Loucy (cell line): ENCODE data around the gene GUCY1A1.
A peak's percentile ranks its signal among the peaks of the same experiment; 100 is the strongest.

Experiments used
- H2AFZ ChIP-seq: fragments of 200-600 bp; sonication (generic); 2 replicates; pipeline ENCODE4 v1.6.0; 2016; ENCODE audit warnings: antibody characterized with exemption, mild to moderate bottlenecking, low read length, moderate library complexity
- H3F3A ChIP-seq: fragments of 200-600 bp; 2 replicates; pipeline ENCODE4 v1.6.0; 2016; ENCODE audit warnings: antibody characterized with exemption, low read depth, mild to moderate bottlenecking
- H3K27me3 ChIP-seq: fragments of 200-600 bp; sonication (generic); 2 replicates; pipeline ENCODE4 v1.6.1; 2014; ENCODE audit warnings: low read length, mild to moderate bottlenecking; ENCODE audit not compliant: insufficient read depth, poor library complexity, severe bottlenecking
- H3K36me3 ChIP-seq: fragments of 200-600 bp; sonication (generic); 2 replicates; pipeline ENCODE4 v1.6.1; 2016; ENCODE audit warnings: low read length; ENCODE audit not compliant: insufficient read depth
- H3K4me1 ChIP-seq: fragments of 200-600 bp; sonication (generic); 2 replicates; pipeline ENCODE4 v1.5.1; 2014; ENCODE audit warnings: low read length, mild to moderate bottlenecking; ENCODE audit not compliant: insufficient read depth, poor library complexity, severe bottlenecking
- H3K4me2 ChIP-seq: fragments of 200-600 bp; sonication (generic); 2 replicates; pipeline ENCODE4 v1.6.0; 2014; ENCODE audit warnings: antibody characterized with exemption, low read length, low read depth, mild to moderate bottlenecking; ENCODE audit not compliant: poor library complexity, severe bottlenecking
- H3K4me3 ChIP-seq: fragments of 200-600 bp; sonication (generic); 2 replicates; pipeline ENCODE4 v1.5.1; 2014; ENCODE audit warnings: low read length, mild to moderate bottlenecking, mixed read lengths; ENCODE audit not compliant: poor library complexity, severe bottlenecking
- H3K79me2 ChIP-seq: fragments of 200-600 bp; sonication (generic); 2 replicates; pipeline ENCODE4 v1.6.1; 2014; ENCODE audit warnings: low read length; ENCODE audit not compliant: insufficient read depth
- H3K9ac ChIP-seq: fragments of 200-600 bp; sonication (generic); 2 replicates; pipeline ENCODE4 v1.6.0; 2014; ENCODE audit warnings: mild to moderate bottlenecking, low read depth, low read length, moderate library complexity; ENCODE audit not compliant: poor library complexity, severe bottlenecking
- H3K9me2 ChIP-seq: fragments of 200-600 bp; sonication (generic); replicated peaks from 2 replicates; pipeline ENCODE4 v1.6.1; 2016; ENCODE audit warnings: low read depth, low read length, mixed read lengths
- H3K9me3 ChIP-seq: fragments of 200-600 bp; sonication (generic); 2 replicates; pipeline ENCODE4 v1.6.1; 2014; ENCODE audit warnings: mild to moderate bottlenecking, antibody characterized with exemption, low read length, low read depth; ENCODE audit not compliant: insufficient read depth
- H4K20me1 ChIP-seq: fragments of 200-600 bp; sonication (generic); 2 replicates; pipeline ENCODE4 v1.6.0; 2014; ENCODE audit warnings: antibody characterized with exemption, low read length, mild to moderate bottlenecking; ENCODE audit not compliant: insufficient read depth, poor library complexity, severe bottlenecking
- EZH2phosphoT487 ChIP-seq: fragments of 200-600 bp; IDR thresholded peaks from 2 replicates; pipeline ENCODE4 v1.6.1; 2018; ENCODE audit warnings: antibody characterized with exemption, mild to moderate bottlenecking, moderate library complexity, borderline replicate concordance
- TF ChIP-seq, protein P1 (sequence below): fragments of 200-600 bp; sonication (generic); conservative IDR thresholded peaks from 2 replicates; pipeline ENCODE4 v1.5.1; 2014; ENCODE audit warnings: mild to moderate bottlenecking, antibody characterized with exemption, low read length

Gene GUCY1A1

DNA sequence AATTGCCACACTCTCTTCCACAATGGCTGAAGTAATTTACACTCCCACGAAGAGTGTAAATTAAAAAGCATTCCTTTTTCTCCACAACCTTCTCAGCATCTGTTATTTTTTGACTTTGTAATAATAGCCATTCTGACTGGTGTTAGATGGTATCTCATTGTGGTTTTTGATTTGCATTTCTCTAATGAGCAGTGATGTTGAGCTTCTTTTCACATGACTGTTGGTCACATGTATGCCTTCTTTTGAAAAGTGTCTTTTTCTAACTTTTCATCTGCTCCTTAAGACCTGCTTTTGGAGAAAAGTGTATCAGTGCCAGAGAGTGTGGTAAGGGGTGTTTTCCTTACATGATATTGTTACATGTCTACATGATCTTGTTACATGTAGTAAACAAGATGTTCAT, 25.7 kb downstream of the GUCY1A1 start:
- Histone ChIP-seq H4K20me1 (no peaks in the 10 kb centered on the region), H3K9me2 (no peaks in the 10 kb centered on the region), H3K36me3 (0 out of 2 replicates have a peak, but pooled peaks cover 3% of the 10 kb centered on the region), H3K9ac (no peak overlapping the region), H3K4me3 (no peak overlapping the region), H3K27me3 (no peaks in the 10 kb centered on the region), H2AFZ (no peak overlapping the region), H3F3A (no peaks in the 10 kb centered on the region), H3K4me1 (peaks cover 35% of the 10 kb centered on the region), H3K79me2 (no peaks in the 10 kb centered on the region), H3K9me3 (no peaks in the 10 kb centered on the region), H3K4me2 (peak overlapping the region; percentile 24)
- TF ChIP-seq, protein P1, sequence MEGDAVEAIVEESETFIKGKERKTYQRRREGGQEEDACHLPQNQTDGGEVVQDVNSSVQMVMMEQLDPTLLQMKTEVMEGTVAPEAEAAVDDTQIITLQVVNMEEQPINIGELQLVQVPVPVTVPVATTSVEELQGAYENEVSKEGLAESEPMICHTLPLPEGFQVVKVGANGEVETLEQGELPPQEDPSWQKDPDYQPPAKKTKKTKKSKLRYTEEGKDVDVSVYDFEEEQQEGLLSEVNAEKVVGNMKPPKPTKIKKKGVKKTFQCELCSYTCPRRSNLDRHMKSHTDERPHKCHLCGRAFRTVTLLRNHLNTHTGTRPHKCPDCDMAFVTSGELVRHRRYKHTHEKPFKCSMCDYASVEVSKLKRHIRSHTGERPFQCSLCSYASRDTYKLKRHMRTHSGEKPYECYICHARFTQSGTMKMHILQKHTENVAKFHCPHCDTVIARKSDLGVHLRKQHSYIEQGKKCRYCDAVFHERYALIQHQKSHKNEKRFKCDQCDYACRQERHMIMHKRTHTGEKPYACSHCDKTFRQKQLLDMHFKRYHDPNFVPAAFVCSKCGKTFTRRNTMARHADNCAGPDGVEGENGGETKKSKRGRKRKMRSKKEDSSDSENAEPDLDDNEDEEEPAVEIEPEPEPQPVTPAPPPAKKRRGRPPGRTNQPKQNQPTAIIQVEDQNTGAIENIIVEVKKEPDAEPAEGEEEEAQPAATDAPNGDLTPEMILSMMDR, result no peak
- no peak for TF ChIP-seq EZH2phosphoT487

DNA sequence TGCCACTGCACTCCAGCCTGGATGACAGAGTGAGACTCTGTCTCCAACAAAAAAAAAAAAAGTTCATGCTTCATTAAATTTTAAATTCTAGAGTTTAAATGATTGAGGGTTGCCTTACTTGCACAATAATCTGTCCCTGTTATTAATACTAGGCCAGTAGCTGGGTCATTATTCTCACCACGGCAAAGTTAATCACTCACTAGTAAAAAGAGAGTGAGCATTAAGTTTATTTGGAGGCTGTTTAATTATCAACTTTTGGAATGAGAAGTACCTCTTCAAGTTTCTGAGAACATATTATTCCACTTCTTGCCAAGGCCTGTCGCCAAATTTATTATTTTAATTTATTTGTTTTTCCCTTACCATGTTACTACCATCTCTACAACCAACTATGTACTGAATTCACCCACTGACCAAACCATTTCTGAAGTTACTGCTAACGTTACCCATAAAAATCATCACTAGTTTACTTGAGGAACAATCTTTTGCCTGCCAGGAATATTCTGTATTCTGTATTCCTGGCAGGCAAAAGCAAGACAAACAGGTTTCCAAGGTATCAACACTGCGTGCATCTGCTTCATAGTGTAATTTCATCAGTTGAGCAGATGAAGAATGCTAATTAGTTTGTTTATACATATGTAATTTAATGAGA, 26.5 kb downstream of the GUCY1A1 start:
- H4K20me1 ChIP-seq, result no peaks in the 10 kb centered on the region
- no peak overlapping the region for H2AFZ ChIP-seq
- no peaks in the 10 kb centered on the region for H3K79me2 ChIP-seq
- H3F3A ChIP-seq, result no peaks in the 10 kb centered on the region
- H3K9me2 ChIP-seq, result no peaks in the 10 kb centered on the region
- no peak overlapping the region for H3K4me2 ChIP-seq
- H3K27me3 ChIP-seq, result no peaks in the 10 kb centered on the region
- no peak overlapping the region for H3K4me3 ChIP-seq
- H3K9ac ChIP-seq, result no peak overlapping the region
- peaks cover 35% of the 10 kb centered on the region for H3K4me1 ChIP-seq
- H3K36me3 ChIP-seq, result peaks cover 11% of the 10 kb centered on the region; the same call in 1 of the 2 replicates
- TF ChIP-seq, protein P1, result no peak
- no peak for TF ChIP-seq EZH2phosphoT487
- H3K9me3 ChIP-seq, result no peaks in the 10 kb centered on the region

DNA sequence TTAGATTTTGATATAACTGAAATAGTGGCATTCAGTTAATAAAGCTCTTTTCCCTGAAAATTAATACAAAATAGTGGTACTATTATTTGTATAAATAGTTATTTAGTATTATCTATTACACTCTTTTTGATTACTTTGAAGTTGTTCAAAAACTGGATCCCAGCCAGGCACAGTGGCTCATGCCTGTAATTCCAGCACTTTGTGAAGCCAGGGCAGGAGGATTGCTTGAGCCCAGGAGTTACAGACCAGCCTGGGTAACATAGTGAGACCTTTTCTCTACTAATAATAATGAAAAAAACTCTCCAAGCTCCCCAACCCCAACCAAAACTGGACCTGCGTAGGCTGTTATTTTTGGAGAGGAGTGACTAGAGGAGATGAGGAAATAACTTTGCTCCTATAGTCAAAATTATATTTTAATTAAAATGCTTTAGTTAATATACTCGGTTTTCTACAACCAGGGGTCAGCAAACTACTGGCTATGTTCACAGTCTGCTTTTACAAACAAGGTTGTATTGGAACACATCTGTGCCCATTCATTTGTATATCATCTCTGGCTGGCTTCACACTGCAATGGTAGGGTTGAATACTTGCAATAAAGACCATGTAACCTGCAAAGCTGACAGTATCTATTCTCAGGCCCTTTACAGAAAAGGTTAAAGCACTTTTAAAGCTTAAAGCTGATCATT, 27.6 kb downstream of the GUCY1A1 start:
- no peak overlapping the region for H3K9ac ChIP-seq
- peaks cover 17% of the 10 kb centered on the region; the same call in 1 of the 2 replicates for H3K36me3 ChIP-seq
- H3K4me3 ChIP-seq, result no peak overlapping the region
- H4K20me1 ChIP-seq, result no peaks in the 10 kb centered on the region
- no peaks in the 10 kb centered on the region for H3K79me2 ChIP-seq
- no peaks in the 10 kb centered on the region for H3K27me3 ChIP-seq
- no peak overlapping the region for H3K4me2 ChIP-seq
- H3K9me3 ChIP-seq, result no peaks in the 10 kb centered on the region
- no peaks in the 10 kb centered on the region for H3K9me2 ChIP-seq
- no peak for TF ChIP-seq EZH2phosphoT487
- TF ChIP-seq, protein P1, result no peak
- no peak overlapping the region for H2AFZ ChIP-seq
- H3K4me1 ChIP-seq, result peaks cover 35% of the 10 kb centered on the region
- no peaks in the 10 kb centered on the region for H3F3A ChIP-seq
